H9 (cell line): ENCODE data around the gene ASGR1. TPM values are rescaled to one million over a fixed set of nuclear protein-coding genes. Genes with fewer than 3 reads are reported as not detected.

Source experiments
- DNase-seq: peaks from one replicate; pipeline ENCODE4 v3.0.0-alpha.2; 2017
- H2AFZ ChIP-seq: one replicate; pipeline ENCODE4 v1.6.1; 2013; ENCODE audit warnings: mild to moderate bottlenecking, low read length, control low read depth, moderate library complexity
- H2AK5ac ChIP-seq: 2 replicates; pipeline ENCODE4 v1.6.1; 2013; ENCODE audit warnings: low read length, control low read depth, mixed read lengths; ENCODE audit not compliant: insufficient read length
- H2BK120ac ChIP-seq: one replicate; pipeline ENCODE4 v1.6.1; 2013; ENCODE audit warnings: low read depth, mild to moderate bottlenecking, low read length, control low read depth, inconsistent platforms; ENCODE audit not compliant: poor library complexity, severe bottlenecking
- H2BK12ac ChIP-seq: 2 replicates; pipeline ENCODE4 v1.6.1; 2013; ENCODE audit warnings: low read length, control low read depth, mixed read lengths, low read depth; ENCODE audit not compliant: insufficient read length
- H2BK15ac ChIP-seq: 2 replicates; pipeline ENCODE4 v1.6.1; 2013; ENCODE audit warnings: low read depth, low read length, control low read depth
- H2BK20ac ChIP-seq: one replicate; pipeline ENCODE4 v1.6.1; 2013; ENCODE audit warnings: low read depth, mild to moderate bottlenecking, low read length, control low read depth, inconsistent platforms; ENCODE audit not compliant: poor library complexity, severe bottlenecking
- H2BK5ac ChIP-seq: 2 replicates; pipeline ENCODE4 v1.6.1; 2013; ENCODE audit warnings: low read length, control low read depth, mixed read lengths; ENCODE audit not compliant: insufficient read length
- H3K14ac ChIP-seq: 2 replicates; pipeline ENCODE4 v1.6.1; 2013; ENCODE audit warnings: low read length, control low read depth; ENCODE audit not compliant: insufficient read depth
- H3K18ac ChIP-seq: 2 replicates; pipeline ENCODE4 v1.6.1; 2013; ENCODE audit warnings: low read depth, mild to moderate bottlenecking, mixed read lengths, low read length, control low read depth; ENCODE audit not compliant: insufficient read length
- H3K23ac ChIP-seq: 2 replicates; pipeline ENCODE4 v1.6.1; 2013; ENCODE audit warnings: low read length, control low read depth, mixed read lengths, low read depth; ENCODE audit not compliant: insufficient read length
- H3K23me2 ChIP-seq: 2 replicates; pipeline ENCODE4 v1.6.1; 2013; ENCODE audit warnings: low read depth, mild to moderate bottlenecking, mixed read lengths, low read length, control low read depth; ENCODE audit not compliant: insufficient read length, poor library complexity, severe bottlenecking
- H3K27ac ChIP-seq: 2 replicates; pipeline ENCODE4 v1.5.1; 2013; ENCODE audit warnings: low read length, control low read depth, mixed read lengths, low read depth; ENCODE audit not compliant: insufficient read length
- H3K27me3 ChIP-seq: 2 replicates; pipeline ENCODE4 v1.6.1; 2013; ENCODE audit warnings: low read length, control low read depth, inconsistent platforms; ENCODE audit not compliant: insufficient read depth
- H3K4ac ChIP-seq: 2 replicates; pipeline ENCODE4 v1.6.1; 2013; ENCODE audit warnings: low read depth, mild to moderate bottlenecking, control low read depth, inconsistent platforms, low read length, moderate library complexity
- H3K4me1 ChIP-seq: 2 replicates; pipeline ENCODE4 v1.6.1; 2013; ENCODE audit warnings: low read length, control low read depth, inconsistent platforms; ENCODE audit not compliant: insufficient read depth
- H3K4me2 ChIP-seq: 2 replicates; pipeline ENCODE4 v1.6.1; 2013; ENCODE audit warnings: low read length, control low read depth, mixed read lengths; ENCODE audit not compliant: insufficient read length, insufficient read depth
- H3K56ac ChIP-seq: 2 replicates; pipeline ENCODE4 v1.6.1; 2013; ENCODE audit warnings: low read depth, mild to moderate bottlenecking, mixed read lengths, low read length, control low read depth; ENCODE audit not compliant: insufficient read length
- H3K79me1 ChIP-seq: 2 replicates; pipeline ENCODE4 v1.6.1; 2013; ENCODE audit warnings: low read depth, mild to moderate bottlenecking, moderate library complexity, low read length, control low read depth, inconsistent platforms; ENCODE audit not compliant: insufficient read depth, poor library complexity, severe bottlenecking
- H3K79me2 ChIP-seq: 2 replicates; pipeline ENCODE4 v1.6.1; 2013; ENCODE audit warnings: low read length, control low read depth, inconsistent platforms; ENCODE audit not compliant: insufficient read depth
- H3K9ac ChIP-seq: 2 replicates; pipeline ENCODE4 v1.6.1; 2013; ENCODE audit warnings: low read length, control low read depth, mixed read lengths; ENCODE audit not compliant: insufficient read length; ENCODE audit errors: extremely low read depth
- H3K9me3 ChIP-seq: one replicate; pipeline ENCODE4 v1.6.1; 2013; ENCODE audit warnings: low read depth, low read length, inconsistent platforms; ENCODE audit not compliant: control insufficient read depth
- H3T11ph ChIP-seq: one replicate; pipeline ENCODE4 v1.6.1; 2013; ENCODE audit warnings: mild to moderate bottlenecking, low read length, control low read depth, inconsistent platforms
- H4K20me1 ChIP-seq: one replicate; pipeline ENCODE4 v1.6.1; 2013; ENCODE audit not compliant: control insufficient read depth, insufficient read length, insufficient read depth
- H4K5ac ChIP-seq: 2 replicates; pipeline ENCODE4 v1.6.1; 2013; ENCODE audit warnings: low read depth, mild to moderate bottlenecking, mixed read lengths, low read length, control low read depth; ENCODE audit not compliant: insufficient read length
- H4K8ac ChIP-seq: replicated peaks from 2 replicates; pipeline ENCODE4 v1.6.1; 2013; ENCODE audit warnings: low read length, control low read depth, mixed read lengths, low read depth; ENCODE audit not compliant: insufficient read length
- H4K91ac ChIP-seq: 2 replicates; pipeline ENCODE4 v1.6.1; 2013; ENCODE audit warnings: low read depth, mild to moderate bottlenecking, moderate library complexity, mixed read lengths, low read length, control low read depth; ENCODE audit not compliant: insufficient read length
- H3K27ac Mint-ChIP-seq, 3 experiments: 2 replicates in 2 of 3; 3 replicates in 1 of 3; pipeline ENCODE4 v1.8.0; 2020 to 2021; ENCODE audit warnings: mixed read lengths in 3 of 3, mild to moderate bottlenecking in 1 of 3, moderate library complexity in 1 of 3
- H3K27me3 Mint-ChIP-seq: 2 replicates; pipeline ENCODE4 v1.8.0; 2021; ENCODE audit warnings: low read depth, mild to moderate bottlenecking, moderate library complexity, mixed read lengths
- H3K36me3 Mint-ChIP-seq, 3 experiments: 2 replicates in 2 of 3; 3 replicates in 1 of 3; pipeline ENCODE4 v1.8.0; 2020 to 2021; ENCODE audit warnings: low read depth in 3 of 3, mixed read lengths in 3 of 3; ENCODE audit not compliant: insufficient read depth in 1 of 3
- H3K4me1 Mint-ChIP-seq, 2 experiments: 2 replicates each; pipeline ENCODE4 v1.8.0; 2020; ENCODE audit warnings: mixed read lengths in 2 of 2
- H3K4me3 Mint-ChIP-seq, 2 experiments: 2 replicates in 1 of 2; 3 replicates in 1 of 2; pipeline ENCODE4 v1.8.0; 2020 to 2021; ENCODE audit warnings: mild to moderate bottlenecking in 2 of 2, mixed read lengths in 2 of 2, moderate library complexity in 1 of 2
- H3K9me3 Mint-ChIP-seq, 2 experiments: 2 replicates in 1 of 2; 3 replicates in 1 of 2; pipeline ENCODE4 v1.8.0; 2020; ENCODE audit warnings: mild to moderate bottlenecking in 2 of 2, mixed read lengths in 2 of 2, moderate library complexity in 1 of 2
- CTCF ChIP-seq: fragments of 200-600 bp; sonication (generic); conservative IDR thresholded peaks from 3 replicates; pipeline ENCODE4 v1.8.0; 2021; ENCODE audit warnings: antibody characterized with exemption, mild to moderate bottlenecking
- WGBS: extraction: QIAGEN DNeasy Blood & Tissue Kit; methylation state at CpG from one replicate; pipeline ENCODE4 v1.1.7; 2013; ENCODE audit warnings: missing lambda C conversion rate, low lambda C conversion rate, mixed read lengths; ENCODE audit not compliant: insufficient read length; ENCODE audit errors: extremely low coverage; 5-methylcytosine and 5-hydroxymethylcytosine counted together
- microRNA-seq: library from miRNA; unstranded; fragments of <30 nt; microRNA quantifications from one replicate; pipeline ENCODE4, GENCODE V29; 2020; ENCODE audit warnings: borderline microRNAs expressed
- total RNA-seq: library from RNA; stranded (reverse); gene quantifications from 2 replicates; pipeline ENCODE4 v1.2.1, GENCODE V29; 2021

Gene ASGR1
- total RNA-seq, 1 experiment from 2014 or later, result 5.9 TPM

GRCh38 chr17:7123844-7124243, 55.3 kb downstream of the ASGR1 start:
- no peaks in the 10 kb centered on the region for H4K20me1 ChIP-seq

More at GRCh38 chr17:7123844-7124243, 55.3 kb downstream of the ASGR1 start:
- no peaks in the 10 kb centered on the region for H3K4me1 Mint-ChIP-seq
- H3K36me3 Mint-ChIP-seq, result no peaks in the 10 kb centered on the region
- WGBS, result no CpG with 5 or more reads among the region's 4 CpGs
- Histone ChIP-seq H2BK15ac (no peak overlapping the region), H4K5ac (no peak overlapping the region), H4K91ac (no peak overlapping the region), H2AFZ (no peak overlapping the region), H3K18ac (no peak overlapping the region), H2BK20ac (no peak overlapping the region), H3K9me3 (no peaks in the 10 kb centered on the region), H3K79me2 (no peaks in the 10 kb centered on the region), H2BK120ac (no peak overlapping the region), H3K23me2 (no peaks in the 10 kb centered on the region), H4K8ac (no peak overlapping the region), H3K4ac (no peak overlapping the region), H3K14ac (no peak overlapping the region), H3K79me1 (no peaks in the 10 kb centered on the region), H3T11ph (no peak overlapping the region), H3K56ac (no peak overlapping the region), H3K4me2 (no peak overlapping the region), H3K4me1 (no peaks in the 10 kb centered on the region), H2BK12ac (no peak overlapping the region), H3K9ac (no peak overlapping the region), H2BK5ac (no peak overlapping the region), H3K27me3 (no peaks in the 10 kb centered on the region), H2AK5ac (no peak overlapping the region), H3K27ac (no peak overlapping the region), H3K23ac (no peak overlapping the region)
- TF ChIP-seq CTCF, result no peak
- no peak for DNase-seq
- H3K27me3 Mint-ChIP-seq, result peaks cover 26% of the 10 kb centered on the region
- H3K4me3 Mint-ChIP-seq, result no peak overlapping the region
- no peak overlapping the region for H3K27ac Mint-ChIP-seq
- no peaks in the 10 kb centered on the region; a peak in 1 of 5 replicates for H3K9me3 Mint-ChIP-seq

Small RNA genes lying within 50 kb of the gene (microRNA-seq; reads per million reads assigned to microRNA genes)
- 111 reads per million, percentile 74 among the genes with 10 or more reads in this experiment for gene MIR324

Other genes with a start within 250 kb of the ASGR1 start
- gene ALOX12, start 183.3 kb downstream of the ASGR1 start, total RNA-seq, result 0.81 and 1.9 TPM in 2 replicates
- gene RNASEK, start 166.7 kb downstream of the ASGR1 start, total RNA-seq, result 161 and 167 TPM in 2 replicates
- 3.3 and 4.9 TPM in 2 replicates for gene BCL6B, start 156.3 kb downstream of the ASGR1 start, total RNA-seq
- 6.1 and 6.8 TPM in 2 replicates for gene SLC16A13, start 143.4 kb downstream of the ASGR1 start, total RNA-seq
- gene SLC16A11, start 135.3 kb downstream of the ASGR1 start, total RNA-seq, result 0.13 TPM in 1 of 2 replicates, not detected in the other
- not detected in 2 replicates for gene CLEC10A, start 99.1 kb downstream of the ASGR1 start, total RNA-seq
- not detected in 2 replicates for gene ASGR2, start 64.5 kb downstream of the ASGR1 start, total RNA-seq
- 38.2 and 38.3 TPM in 2 replicates for gene DLG4, start 40.5 kb upstream of the ASGR1 start, total RNA-seq
- gene ACADVL, start 40.6 kb upstream of the ASGR1 start, total RNA-seq, result 272 and 283 TPM in 2 replicates
- gene DVL2, start 55.1 kb upstream of the ASGR1 start, total RNA-seq, result 82.9 and 84.1 TPM in 2 replicates
- gene PHF23, start 60.1 kb upstream of the ASGR1 start, total RNA-seq, result 105 and 110 TPM in 2 replicates
- 261 and 266 TPM in 2 replicates for gene GABARAP, start 63.1 kb upstream of the ASGR1 start, total RNA-seq
- gene CTDNEP1, start 72.4 kb upstream of the ASGR1 start, total RNA-seq, result 134 and 141 TPM in 2 replicates
- 46.5 and 49.6 TPM in 2 replicates for gene ELP5, start 72.8 kb upstream of the ASGR1 start, total RNA-seq
- 174 and 177 TPM in 2 replicates for gene CLDN7, start 83.1 kb upstream of the ASGR1 start, total RNA-seq
- 4.4 and 4.7 TPM in 2 replicates for gene SLC2A4, start 102.3 kb upstream of the ASGR1 start, total RNA-seq
- gene YBX2, start 115.3 kb upstream of the ASGR1 start, total RNA-seq, result 24.0 and 26.0 TPM in 2 replicates
- 978 and 1,015 TPM in 2 replicates for gene EIF5A, start 128.3 kb upstream of the ASGR1 start, total RNA-seq
- gene GPS2, start 136.0 kb upstream of the ASGR1 start, total RNA-seq, result 62.6 and 62.7 TPM in 2 replicates
- gene NEURL4, start 150.0 kb upstream of the ASGR1 start, total RNA-seq, result 54.8 and 55.4 TPM in 2 replicates
- 15.5 and 18.2 TPM in 2 replicates for gene ACAP1, start 157.2 kb upstream of the ASGR1 start, total RNA-seq
- 5.3 and 5.6 TPM in 2 replicates for gene KCTD11, start 172.8 kb upstream of the ASGR1 start, total RNA-seq
- not detected in 2 replicates for gene TMEM95, start 175.8 kb upstream of the ASGR1 start, total RNA-seq
- 10.1 and 11.2 TPM in 2 replicates for gene TNK1, start 201.7 kb upstream of the ASGR1 start, total RNA-seq
- gene PLSCR3, start 215.2 kb upstream of the ASGR1 start, total RNA-seq, result 31.5 and 32.1 TPM in 2 replicates
- 151 and 153 TPM in 2 replicates for gene TMEM256, start 224.7 kb upstream of the ASGR1 start, total RNA-seq
- gene NLGN2, start 228.5 kb upstream of the ASGR1 start, total RNA-seq, result 70.2 and 70.5 TPM in 2 replicates
- 0.33 and 0.46 TPM in 2 replicates for gene SPEM1, start 241.0 kb upstream of the ASGR1 start, total RNA-seq
- gene SPEM2, start 246.2 kb upstream of the ASGR1 start, total RNA-seq, result not detected in 2 replicates
- gene SPEM3, start 249.5 kb upstream of the ASGR1 start, total RNA-seq, result not detected in 2 replicates